HCT116 (cell line): ENCODE measurements around the gene TRIM5.

Source experiments
- CEBPB ChIP-seq: IDR thresholded peaks from 2 replicates; pipeline ENCODE4 v1.6.1; 2012; ENCODE audit warnings: low read depth
- CTCF ChIP-seq, 3 experiments: fragments of 200-600 bp in 1 of 3; sonication (generic) in 1 of 3; IDR thresholded peaks in 2 of 3; conservative IDR thresholded peaks in 1 of 3; 2 replicates each; pipeline ENCODE4 v1.5.1; 2012 to 2017; ENCODE audit warnings: low read depth in 2 of 3, low read length in 2 of 3, antibody characterized with exemption in 1 of 3, borderline replicate concordance in 1 of 3, control low read depth in 1 of 3, mild to moderate bottlenecking in 1 of 3, mixed read lengths in 1 of 3, mixed run types in 1 of 3, moderate library complexity in 1 of 3; ENCODE audit not compliant: insufficient read depth in 1 of 3
- EGR1 ChIP-seq: IDR thresholded peaks from 2 replicates; pipeline ENCODE4 v1.6.1; 2012; ENCODE audit warnings: low read depth
- EZH2 ChIP-seq: fragments of 200-600 bp; sonication (generic); IDR thresholded peaks from 2 replicates; pipeline ENCODE4 v1.6.1; 2017; ENCODE audit warnings: antibody characterized with exemption, mixed run types
- JUND ChIP-seq: IDR thresholded peaks from 2 replicates; pipeline ENCODE4 v1.6.1; 2012
- MAX ChIP-seq: IDR thresholded peaks from 2 replicates; pipeline ENCODE4 v1.6.1; 2012
- POLR2A ChIP-seq: IDR thresholded peaks from 2 replicates; pipeline ENCODE4 v1.7.0; 2011; ENCODE audit warnings: borderline replicate concordance; ENCODE audit not compliant: insufficient read depth, insufficient read length; ENCODE audit errors: extremely low read depth
- POLR2AphosphoS5 ChIP-seq: IDR thresholded peaks from 2 replicates; pipeline ENCODE4 v1.6.1; 2011; ENCODE audit warnings: mild to moderate bottlenecking, low read depth, low read length, moderate library complexity
- RAD21 ChIP-seq: IDR thresholded peaks from 2 replicates; pipeline ENCODE4 v1.6.1; 2012; ENCODE audit warnings: low read depth, mild to moderate bottlenecking
- REST ChIP-seq: IDR thresholded peaks from 2 replicates; pipeline ENCODE4 v1.6.1; 2012; ENCODE audit warnings: low read depth
- SIN3A ChIP-seq: IDR thresholded peaks from 2 replicates; pipeline ENCODE4 v1.6.1; 2012; ENCODE audit warnings: low read depth
- YY1 ChIP-seq: IDR thresholded peaks from 2 replicates; pipeline ENCODE4 v1.6.1; 2011; ENCODE audit warnings: low read length, low read depth, moderate library complexity, mild to moderate bottlenecking; ENCODE audit not compliant: insufficient replicate concordance; ENCODE audit errors: extremely low read depth
- ZNF274 ChIP-seq: fragments of 200-500 bp; sonication (Bioruptor generic); IDR thresholded peaks from 2 replicates; pipeline ENCODE4 v1.6.1; 2014; ENCODE audit warnings: mild to moderate bottlenecking, low read depth, low read length, inconsistent platforms

- TF ChIP-seq POLR2AphosphoS5 = no peak
- TF ChIP-seq CTCF (IDR thresholded peaks at IDR 0.05 in 2 of 3, conservative IDR thresholded peaks at IDR 0.05 in 1 of 3; ENCODE audit: borderline replicate concordance in 1 of 3, insufficient read depth in 1 of 3, low read depth in 2 of 3, low read length in 2 of 3) = no peak
- no peak for TF ChIP-seq POLR2A
- TF ChIP-seq REST = no peak
- no peak for TF ChIP-seq EGR1
- no peak for TF ChIP-seq CEBPB
- TF ChIP-seq MAX = no peak
- no peak for TF ChIP-seq SIN3A
- no peak for TF ChIP-seq ZNF274
- no peak for TF ChIP-seq RAD21
- no peak for TF ChIP-seq EZH2
- TF ChIP-seq JUND = no peak
- TF ChIP-seq YY1 = no peak
These were observed 19.8 kb downstream of the TRIM5 start for GRCh38 chr11:5665051-5665570.
